Endothelial cell of umbilical vein (primary cell): ENCODE data around the gene NKG7.

ENCODE experiments used
- EZH2 ChIP-seq: IDR thresholded peaks from 2 replicates; pipeline ENCODE4 v1.6.1; 2012; ENCODE audit warnings: borderline replicate concordance, low read depth, mild to moderate bottlenecking, moderate library complexity, low read length, inconsistent platforms; ENCODE audit not compliant: severe bottlenecking
- GATA2 ChIP-seq: IDR thresholded peaks from 2 replicates; pipeline ENCODE4 v1.7.0; 2011; ENCODE audit warnings: low read depth, mild to moderate bottlenecking, moderate library complexity, mixed read lengths, low read length; ENCODE audit not compliant: insufficient read length, insufficient read depth
- JUN ChIP-seq: IDR thresholded peaks from 2 replicates; pipeline ENCODE4 v1.6.1; 2011; ENCODE audit warnings: borderline replicate concordance, low read depth; ENCODE audit not compliant: insufficient read length, insufficient read depth
- POLR2AphosphoS5 ChIP-seq: IDR thresholded peaks from 2 replicates; pipeline ENCODE4 v1.6.1; 2012; ENCODE audit warnings: low read depth, mild to moderate bottlenecking, control low read depth, low read length, moderate library complexity; ENCODE audit not compliant: insufficient read depth
- TF ChIP-seq, protein P1 (sequence below), 2 donors: IDR thresholded peaks; 1 replicate in 1 of 2; 2 replicates in 1 of 2; pipeline ENCODE4 v1.5.1; 2011; ENCODE audit warnings: low read length in 2 of 2, mild to moderate bottlenecking in 2 of 2, moderate library complexity in 2 of 2, control low read depth in 1 of 2, inconsistent platforms in 1 of 2, low read depth in 1 of 2; ENCODE audit not compliant: insufficient read depth in 1 of 2; ENCODE audit errors: extremely low read depth in 1 of 2
- TF ChIP-seq, protein P2 (sequence below): IDR thresholded peaks from 2 replicates; pipeline ENCODE4 v1.6.1; 2011; ENCODE audit not compliant: insufficient read depth, insufficient read length

DNA sequence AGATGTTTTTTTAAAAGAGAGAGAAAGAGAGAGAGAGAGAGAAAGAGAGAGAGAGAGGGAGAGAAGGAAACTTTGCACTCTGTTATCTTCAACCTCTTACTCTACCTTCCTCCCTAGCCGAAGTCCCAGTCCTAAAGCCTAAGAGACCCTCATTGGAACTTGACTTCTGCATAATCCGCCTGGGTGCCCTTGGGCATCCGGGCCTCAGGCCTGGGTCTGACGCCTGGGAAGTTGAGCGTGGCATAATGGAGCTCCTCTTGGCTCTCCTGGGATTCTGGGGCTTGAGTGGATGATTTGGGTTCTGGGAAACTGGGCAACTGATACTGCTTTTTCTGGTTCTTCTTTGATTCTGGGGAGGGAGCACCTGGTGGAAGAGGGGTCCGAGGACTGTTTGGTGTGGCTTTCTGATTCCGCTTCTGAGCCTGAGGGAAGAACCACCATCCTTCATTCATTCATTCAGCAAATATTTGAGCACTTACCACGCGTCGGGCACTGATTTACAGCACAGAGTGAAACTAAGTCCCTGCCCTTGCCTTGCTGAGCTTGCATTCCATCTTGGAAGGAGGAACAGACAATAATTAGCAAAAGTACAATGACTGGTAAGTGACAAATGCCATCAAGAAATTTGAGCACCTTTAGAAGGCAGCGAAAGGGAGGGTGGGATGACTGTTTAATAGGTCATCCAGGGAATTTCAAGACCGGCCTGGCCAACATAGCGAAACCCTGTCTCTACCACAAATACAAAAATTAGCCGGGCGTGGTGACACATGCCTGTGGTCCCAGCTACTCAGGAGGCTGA, 38.7 kb upstream of the NKG7 start:
- TF ChIP-seq GATA2 = no peak
- TF ChIP-seq, protein P1, sequence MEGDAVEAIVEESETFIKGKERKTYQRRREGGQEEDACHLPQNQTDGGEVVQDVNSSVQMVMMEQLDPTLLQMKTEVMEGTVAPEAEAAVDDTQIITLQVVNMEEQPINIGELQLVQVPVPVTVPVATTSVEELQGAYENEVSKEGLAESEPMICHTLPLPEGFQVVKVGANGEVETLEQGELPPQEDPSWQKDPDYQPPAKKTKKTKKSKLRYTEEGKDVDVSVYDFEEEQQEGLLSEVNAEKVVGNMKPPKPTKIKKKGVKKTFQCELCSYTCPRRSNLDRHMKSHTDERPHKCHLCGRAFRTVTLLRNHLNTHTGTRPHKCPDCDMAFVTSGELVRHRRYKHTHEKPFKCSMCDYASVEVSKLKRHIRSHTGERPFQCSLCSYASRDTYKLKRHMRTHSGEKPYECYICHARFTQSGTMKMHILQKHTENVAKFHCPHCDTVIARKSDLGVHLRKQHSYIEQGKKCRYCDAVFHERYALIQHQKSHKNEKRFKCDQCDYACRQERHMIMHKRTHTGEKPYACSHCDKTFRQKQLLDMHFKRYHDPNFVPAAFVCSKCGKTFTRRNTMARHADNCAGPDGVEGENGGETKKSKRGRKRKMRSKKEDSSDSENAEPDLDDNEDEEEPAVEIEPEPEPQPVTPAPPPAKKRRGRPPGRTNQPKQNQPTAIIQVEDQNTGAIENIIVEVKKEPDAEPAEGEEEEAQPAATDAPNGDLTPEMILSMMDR (IDR thresholded peaks at IDR 0.05; ENCODE audit: extremely low read depth in 1 of 2, insufficient read depth in 1 of 2, low read depth in 1 of 2, low read length in 2 of 2) = no peak
- no peak for TF ChIP-seq EZH2
- TF ChIP-seq POLR2AphosphoS5 = no peak
- TF ChIP-seq, protein P2, sequence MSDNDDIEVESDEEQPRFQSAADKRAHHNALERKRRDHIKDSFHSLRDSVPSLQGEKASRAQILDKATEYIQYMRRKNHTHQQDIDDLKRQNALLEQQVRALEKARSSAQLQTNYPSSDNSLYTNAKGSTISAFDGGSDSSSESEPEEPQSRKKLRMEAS = no peak
- TF ChIP-seq JUN = no peak
